ENCODE measurements around the gene CDIP1. TPM values are rescaled to one million over a fixed set of nuclear protein-coding genes. Genes with fewer than 3 reads are reported as not detected.

Gene CDIP1
- total RNA-seq, 1 donor from 2014 or later, result 31.8 TPM

GRCh38 chr16:4488499-4488967 is 50.0 kb downstream of the CDIP1 start:
- Mint-ChIP-seq H3K27me3 (no peaks in the 10 kb centered on the region), H3K4me3 (ENCODE audit: low read depth) (no peak overlapping the region), H3K9me3 (ENCODE audit: low read depth) (no peaks in the 10 kb centered on the region), H3K27ac (peak overlapping the region; percentile 87), H3K4me1 (ENCODE audit: low read depth) (peaks cover 16% of the 10 kb centered on the region), H3K36me3 (ENCODE audit: insufficient read depth) (peaks cover 5% of the 10 kb centered on the region)
- DNase-seq (ENCODE audit: low spot score, unreplicated experiment), result no peak
- no peak for TF ChIP-seq CTCF (IDR thresholded peaks at IDR 0.05; ENCODE audit: unreplicated experiment)

GRCh38 chr16:4487955-4488498 is 50.5 kb downstream of the CDIP1 start:
- Mint-ChIP-seq H3K4me1 (ENCODE audit: low read depth) (peaks cover 16% of the 10 kb centered on the region), H3K36me3 (ENCODE audit: insufficient read depth) (peaks cover 5% of the 10 kb centered on the region), H3K9me3 (ENCODE audit: low read depth) (no peaks in the 10 kb centered on the region), H3K27me3 (no peaks in the 10 kb centered on the region), H3K27ac (peak overlapping the region; percentile 87), H3K4me3 (ENCODE audit: low read depth) (no peak overlapping the region)
- no peak for TF ChIP-seq CTCF (IDR thresholded peaks at IDR 0.05; ENCODE audit: unreplicated experiment)
- no peak for DNase-seq (ENCODE audit: low spot score, unreplicated experiment)

- no peak for TF ChIP-seq CTCF (IDR thresholded peaks at IDR 0.05; ENCODE audit: unreplicated experiment)
These were observed 52.3 kb downstream of the CDIP1 start for GRCh38 chr16:4486126-4486893.

GRCh38 chr16:4481963-4482362 is 56.6 kb downstream of the CDIP1 start:
- TF ChIP-seq CTCF (IDR thresholded peaks at IDR 0.05; ENCODE audit: unreplicated experiment), result no peak
- H3K9me3 Mint-ChIP-seq (ENCODE audit: low read depth), result no peaks in the 10 kb centered on the region
- H3K36me3 Mint-ChIP-seq (ENCODE audit: insufficient read depth), result peaks cover 6% of the 10 kb centered on the region
- no peaks in the 10 kb centered on the region for H3K27me3 Mint-ChIP-seq
- DNase-seq (ENCODE audit: low spot score, unreplicated experiment), result no peak
- H3K27ac Mint-ChIP-seq, result no peak overlapping the region
- no peak overlapping the region for H3K4me3 Mint-ChIP-seq (ENCODE audit: low read depth)
- peaks cover 9% of the 10 kb centered on the region for H3K4me1 Mint-ChIP-seq (ENCODE audit: low read depth)

More at GRCh38 chr16:4486126-4486893, 52.3 kb downstream of the CDIP1 start:
- H3K36me3 Mint-ChIP-seq (ENCODE audit: insufficient read depth), result peaks cover 5% of the 10 kb centered on the region
- H3K4me1 Mint-ChIP-seq (ENCODE audit: low read depth), result peaks cover 16% of the 10 kb centered on the region
- no peaks in the 10 kb centered on the region for H3K9me3 Mint-ChIP-seq (ENCODE audit: low read depth)
- DNase-seq (ENCODE audit: low spot score, unreplicated experiment), result no peak
- H3K27ac Mint-ChIP-seq, result peak overlapping the region; percentile 69
- H3K4me3 Mint-ChIP-seq (ENCODE audit: low read depth), result no peak overlapping the region
- H3K27me3 Mint-ChIP-seq, result no peaks in the 10 kb centered on the region

- H3K27me3 Mint-ChIP-seq, result no peaks in the 10 kb centered on the region
- H3K4me3 Mint-ChIP-seq (ENCODE audit: low read depth), result no peak overlapping the region
- H3K9me3 Mint-ChIP-seq (ENCODE audit: low read depth), result no peaks in the 10 kb centered on the region
- peaks cover 9% of the 10 kb centered on the region for H3K4me1 Mint-ChIP-seq (ENCODE audit: low read depth)
- no peak for DNase-seq (ENCODE audit: low spot score, unreplicated experiment)
- peaks cover 6% of the 10 kb centered on the region for H3K36me3 Mint-ChIP-seq (ENCODE audit: insufficient read depth)
- TF ChIP-seq CTCF (IDR thresholded peaks at IDR 0.05; ENCODE audit: unreplicated experiment), result no peak
- H3K27ac Mint-ChIP-seq, result no peak overlapping the region
These were observed 57.0 kb downstream of the CDIP1 start for GRCh38 chr16:4481526-4481925.

Measured in progenitor cell of endocrine pancreas (in vitro differentiated cells).